Neural cell (in vitro differentiated cells): ENCODE data around the gene TCF23.

Experiments
- CTCF ChIP-seq: fragments of 450-650 bp; IDR thresholded peaks from 2 replicates; pipeline ENCODE4 v1.5.1; 2014; ENCODE audit warnings: antibody characterized with exemption, mild to moderate bottlenecking, moderate library complexity; ENCODE audit not compliant: poor library complexity, severe bottlenecking
- EP300 ChIP-seq: fragments of 450-650 bp; conservative IDR thresholded peaks from 2 replicates; pipeline ENCODE4 v1.6.1; 2014; ENCODE audit warnings: antibody characterized with exemption, mild to moderate bottlenecking, moderate library complexity; ENCODE audit not compliant: poor library complexity, severe bottlenecking
- EZH2 ChIP-seq: fragments of 200-600, 300-800 bp; shearing (Covaris generic), sonication (generic); IDR thresholded peaks from 2 replicates; pipeline ENCODE4 v1.6.1; 2014; ENCODE audit warnings: antibody characterized with exemption, low read length, borderline replicate concordance, mild to moderate bottlenecking; ENCODE audit not compliant: insufficient read depth, poor library complexity, severe bottlenecking
- POLR2AphosphoS5 ChIP-seq: IDR thresholded peaks from 2 replicates; pipeline ENCODE4 v1.6.1; 2012
- RAD21 ChIP-seq: fragments of 450-650 bp; conservative IDR thresholded peaks from 2 replicates; pipeline ENCODE4 v1.6.1; 2014; ENCODE audit warnings: antibody characterized with exemption, mild to moderate bottlenecking, moderate library complexity
- REST ChIP-seq: IDR thresholded peaks from 2 replicates; pipeline ENCODE4 v1.6.1; 2012; ENCODE audit warnings: borderline replicate concordance
- SMC3 ChIP-seq: fragments of 450-650 bp; conservative IDR thresholded peaks from 2 replicates; pipeline ENCODE4 v1.6.1; 2014; ENCODE audit warnings: antibody characterized with exemption, mild to moderate bottlenecking, moderate library complexity; ENCODE audit not compliant: poor library complexity

- TF ChIP-seq CTCF: no peak
- TF ChIP-seq POLR2AphosphoS5: no peak
- no peak for TF ChIP-seq RAD21
- TF ChIP-seq REST: no peak
- no peak for TF ChIP-seq EZH2
- TF ChIP-seq EP300: no peak
- TF ChIP-seq SMC3: no peak
Measured at GRCh38 chr2:27150639-27151230, 1.9 kb downstream of the TCF23 start.
